Left ventricle myocardium inferior (tissue), 1 donor: ENCODE results near the gene PLEKHA7. TPM values are rescaled to one million over a fixed set of nuclear protein-coding genes. Genes with fewer than 3 reads are reported as not detected.

ENCODE experiments used
- DNase-seq: peaks from one replicate; pipeline ENCODE4 v3.0.0-alpha.2; 2020
- H3K27ac ChIP-seq: fragments of 200-600 bp; replicated peaks from 2 replicates; pipeline ENCODE4 v1.8.0; 2021
- H3K27me3 ChIP-seq: fragments of 200-600 bp; 2 replicates; pipeline ENCODE4 v1.8.0; 2021; ENCODE audit warnings: low read depth
- H3K36me3 ChIP-seq: fragments of 200-600 bp; 2 replicates; pipeline ENCODE4 v1.8.0; 2021
- H3K4me1 ChIP-seq: fragments of 200-600 bp; 2 replicates; pipeline ENCODE4 v1.8.0; 2021
- H3K4me3 ChIP-seq: fragments of 200-600 bp; 2 replicates; pipeline ENCODE4 v1.8.0; 2021; ENCODE audit warnings: mild to moderate bottlenecking, moderate library complexity
- H3K9me3 ChIP-seq: fragments of 200-600 bp; replicated peaks from 2 replicates; pipeline ENCODE4 v1.8.0; 2021
- CTCF ChIP-seq: fragments of 200-600 bp; IDR thresholded peaks from 2 replicates; pipeline ENCODE4 v1.8.0; 2021; ENCODE audit warnings: antibody characterized with exemption, mild to moderate bottlenecking, borderline replicate concordance
- intact Hi-C: fragments of 100-400 bp; cut with micrococcal nuclease; formaldehyde crosslinking; loops from one replicate; pipeline ENCODE4 v1.11.0; 2022
- total RNA-seq: library from RNA; stranded (reverse); fragmentation: NEBNext Ultra II Directional; extraction: Animal tissue kit (Norgen Biotek cat#: 25700); gene quantifications from one replicate; pipeline ENCODE4 v1.2.1, GENCODE V29; 2021
- donor health status: DM: no; HTN: yes; CAD: no; lungs with severe emphysema.

Gene PLEKHA7
- total RNA-seq, 1 donor from 2014 or later = 33.2 TPM

- Histone ChIP-seq H3K27me3 (no peaks in the 10 kb centered on the region), H3K9me3 (no peaks in the 10 kb centered on the region), H3K4me3 (no peak overlapping the region), H3K27ac (peak overlapping the region; percentile 52), H3K36me3 (no peaks in the 10 kb centered on the region), H3K4me1 (peaks cover 81% of the 10 kb centered on the region)
- TF ChIP-seq CTCF = no peak
- peak; percentile 58 for DNase-seq
- intact Hi-C loops = no loop called here
These were observed 204.1 kb downstream of the PLEKHA7 start for GRCh38 chr11:16809886-16810668.

DNA sequence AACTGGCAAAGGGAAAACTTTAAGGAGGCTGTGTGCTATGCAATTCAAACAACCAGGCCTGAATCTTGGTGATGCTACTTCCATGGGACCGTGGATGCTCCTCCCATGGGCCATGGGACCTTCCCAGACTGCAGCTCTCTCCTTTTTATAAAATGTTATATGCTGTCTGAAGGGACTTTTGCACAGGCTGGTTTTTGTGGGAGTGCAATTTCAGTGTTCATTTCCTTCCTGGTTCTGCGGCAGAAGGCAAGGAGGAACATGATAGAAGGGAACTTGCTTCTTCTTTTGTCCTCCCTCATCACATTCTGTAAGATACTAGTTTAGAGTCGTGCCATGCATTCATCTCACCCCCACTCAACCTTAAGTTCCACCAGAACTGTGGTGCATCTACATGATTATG is 206.9 kb downstream of the PLEKHA7 start:
- Histone ChIP-seq H3K27me3 (no peaks in the 10 kb centered on the region), H3K9me3 (no peaks in the 10 kb centered on the region), H3K4me1 (peaks cover 73% of the 10 kb centered on the region), H3K27ac (peak overlapping the region; percentile 37), H3K4me3 (no peak overlapping the region), H3K36me3 (no peaks in the 10 kb centered on the region)
- intact Hi-C loops = no loop called here
- no peak for DNase-seq
- TF ChIP-seq CTCF = no peak

GRCh38 chr11:16806791-16807190 is 207.4 kb downstream of the PLEKHA7 start:
- DNase-seq = peak; percentile 52
- Histone ChIP-seq H3K27me3 (no peaks in the 10 kb centered on the region), H3K4me1 (peaks cover 73% of the 10 kb centered on the region), H3K27ac (peak overlapping the region; percentile 37), H3K9me3 (no peaks in the 10 kb centered on the region), H3K4me3 (no peak overlapping the region), H3K36me3 (no peaks in the 10 kb centered on the region)
- no peak for TF ChIP-seq CTCF
- intact Hi-C loops = no loop called here

DNA sequence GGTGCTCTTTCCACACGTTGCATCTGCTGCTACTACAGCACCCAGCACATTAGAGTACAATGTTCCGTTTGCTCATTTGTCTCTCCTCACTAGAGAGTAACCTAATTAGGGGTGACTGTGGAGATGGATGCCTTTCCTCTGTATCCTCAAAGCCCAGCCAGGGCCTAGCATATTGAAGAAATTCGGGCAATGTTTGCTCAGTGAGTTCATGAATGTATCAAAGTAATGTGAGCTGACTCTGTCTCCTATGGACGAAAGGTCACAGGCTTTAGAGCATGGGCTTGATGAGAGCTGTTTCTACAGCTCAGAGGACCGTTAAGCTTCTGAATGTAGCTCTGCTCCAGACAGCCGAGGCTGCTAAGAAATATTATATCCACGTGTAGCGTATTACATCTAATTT is 208.3 kb downstream of the PLEKHA7 start:
- Histone ChIP-seq H3K27me3 (no peaks in the 10 kb centered on the region), H3K4me1 (peaks cover 73% of the 10 kb centered on the region), H3K9me3 (no peaks in the 10 kb centered on the region), H3K4me3 (no peak overlapping the region), H3K27ac (peak overlapping the region; percentile 37), H3K36me3 (no peaks in the 10 kb centered on the region)
- DNase-seq = no peak
- TF ChIP-seq CTCF = no peak
- intact Hi-C loops = no loop called here

- Histone ChIP-seq H3K36me3 (no peaks in the 10 kb centered on the region), H3K4me3 (no peak overlapping the region), H3K4me1 (peaks cover 65% of the 10 kb centered on the region), H3K27ac (peak overlapping the region; percentile 18), H3K9me3 (no peaks in the 10 kb centered on the region), H3K27me3 (no peaks in the 10 kb centered on the region)
- DNase-seq = no peak
- intact Hi-C loops = no loop called here
- TF ChIP-seq CTCF = no peak
These were observed 209.9 kb downstream of the PLEKHA7 start for GRCh38 chr11:16804104-16804947.
